ENCODE measurements around the gene OR9A4. TPM values are rescaled to one million over a fixed set of nuclear protein-coding genes. Genes with fewer than 3 reads are reported as not detected.

Gene OR9A4
- total and polyA plus RNA-seq, 2 experiments from 2014 or later: not detected

DNA sequence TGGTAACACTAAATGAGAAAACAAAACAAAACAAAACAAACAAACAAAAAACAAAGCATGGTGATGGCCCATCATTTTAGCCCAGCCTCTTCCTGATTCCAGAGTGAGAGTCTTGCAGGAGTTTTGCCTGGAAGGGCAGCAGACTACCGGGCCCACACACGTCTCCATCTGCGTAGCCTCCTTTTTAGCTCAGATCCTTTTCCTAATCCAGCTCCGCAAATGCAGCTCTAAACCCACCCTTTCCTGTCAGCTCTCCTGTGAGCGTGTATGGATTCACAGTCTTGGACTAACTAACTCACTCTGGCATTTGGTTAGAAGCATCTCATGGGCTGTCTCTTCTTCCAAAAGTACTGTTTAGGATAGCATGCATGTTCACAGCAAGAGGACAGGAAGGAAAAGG lies 14.0 kb downstream of the OR9A4 start (continued):
- TF ChIP-seq, protein P1, sequence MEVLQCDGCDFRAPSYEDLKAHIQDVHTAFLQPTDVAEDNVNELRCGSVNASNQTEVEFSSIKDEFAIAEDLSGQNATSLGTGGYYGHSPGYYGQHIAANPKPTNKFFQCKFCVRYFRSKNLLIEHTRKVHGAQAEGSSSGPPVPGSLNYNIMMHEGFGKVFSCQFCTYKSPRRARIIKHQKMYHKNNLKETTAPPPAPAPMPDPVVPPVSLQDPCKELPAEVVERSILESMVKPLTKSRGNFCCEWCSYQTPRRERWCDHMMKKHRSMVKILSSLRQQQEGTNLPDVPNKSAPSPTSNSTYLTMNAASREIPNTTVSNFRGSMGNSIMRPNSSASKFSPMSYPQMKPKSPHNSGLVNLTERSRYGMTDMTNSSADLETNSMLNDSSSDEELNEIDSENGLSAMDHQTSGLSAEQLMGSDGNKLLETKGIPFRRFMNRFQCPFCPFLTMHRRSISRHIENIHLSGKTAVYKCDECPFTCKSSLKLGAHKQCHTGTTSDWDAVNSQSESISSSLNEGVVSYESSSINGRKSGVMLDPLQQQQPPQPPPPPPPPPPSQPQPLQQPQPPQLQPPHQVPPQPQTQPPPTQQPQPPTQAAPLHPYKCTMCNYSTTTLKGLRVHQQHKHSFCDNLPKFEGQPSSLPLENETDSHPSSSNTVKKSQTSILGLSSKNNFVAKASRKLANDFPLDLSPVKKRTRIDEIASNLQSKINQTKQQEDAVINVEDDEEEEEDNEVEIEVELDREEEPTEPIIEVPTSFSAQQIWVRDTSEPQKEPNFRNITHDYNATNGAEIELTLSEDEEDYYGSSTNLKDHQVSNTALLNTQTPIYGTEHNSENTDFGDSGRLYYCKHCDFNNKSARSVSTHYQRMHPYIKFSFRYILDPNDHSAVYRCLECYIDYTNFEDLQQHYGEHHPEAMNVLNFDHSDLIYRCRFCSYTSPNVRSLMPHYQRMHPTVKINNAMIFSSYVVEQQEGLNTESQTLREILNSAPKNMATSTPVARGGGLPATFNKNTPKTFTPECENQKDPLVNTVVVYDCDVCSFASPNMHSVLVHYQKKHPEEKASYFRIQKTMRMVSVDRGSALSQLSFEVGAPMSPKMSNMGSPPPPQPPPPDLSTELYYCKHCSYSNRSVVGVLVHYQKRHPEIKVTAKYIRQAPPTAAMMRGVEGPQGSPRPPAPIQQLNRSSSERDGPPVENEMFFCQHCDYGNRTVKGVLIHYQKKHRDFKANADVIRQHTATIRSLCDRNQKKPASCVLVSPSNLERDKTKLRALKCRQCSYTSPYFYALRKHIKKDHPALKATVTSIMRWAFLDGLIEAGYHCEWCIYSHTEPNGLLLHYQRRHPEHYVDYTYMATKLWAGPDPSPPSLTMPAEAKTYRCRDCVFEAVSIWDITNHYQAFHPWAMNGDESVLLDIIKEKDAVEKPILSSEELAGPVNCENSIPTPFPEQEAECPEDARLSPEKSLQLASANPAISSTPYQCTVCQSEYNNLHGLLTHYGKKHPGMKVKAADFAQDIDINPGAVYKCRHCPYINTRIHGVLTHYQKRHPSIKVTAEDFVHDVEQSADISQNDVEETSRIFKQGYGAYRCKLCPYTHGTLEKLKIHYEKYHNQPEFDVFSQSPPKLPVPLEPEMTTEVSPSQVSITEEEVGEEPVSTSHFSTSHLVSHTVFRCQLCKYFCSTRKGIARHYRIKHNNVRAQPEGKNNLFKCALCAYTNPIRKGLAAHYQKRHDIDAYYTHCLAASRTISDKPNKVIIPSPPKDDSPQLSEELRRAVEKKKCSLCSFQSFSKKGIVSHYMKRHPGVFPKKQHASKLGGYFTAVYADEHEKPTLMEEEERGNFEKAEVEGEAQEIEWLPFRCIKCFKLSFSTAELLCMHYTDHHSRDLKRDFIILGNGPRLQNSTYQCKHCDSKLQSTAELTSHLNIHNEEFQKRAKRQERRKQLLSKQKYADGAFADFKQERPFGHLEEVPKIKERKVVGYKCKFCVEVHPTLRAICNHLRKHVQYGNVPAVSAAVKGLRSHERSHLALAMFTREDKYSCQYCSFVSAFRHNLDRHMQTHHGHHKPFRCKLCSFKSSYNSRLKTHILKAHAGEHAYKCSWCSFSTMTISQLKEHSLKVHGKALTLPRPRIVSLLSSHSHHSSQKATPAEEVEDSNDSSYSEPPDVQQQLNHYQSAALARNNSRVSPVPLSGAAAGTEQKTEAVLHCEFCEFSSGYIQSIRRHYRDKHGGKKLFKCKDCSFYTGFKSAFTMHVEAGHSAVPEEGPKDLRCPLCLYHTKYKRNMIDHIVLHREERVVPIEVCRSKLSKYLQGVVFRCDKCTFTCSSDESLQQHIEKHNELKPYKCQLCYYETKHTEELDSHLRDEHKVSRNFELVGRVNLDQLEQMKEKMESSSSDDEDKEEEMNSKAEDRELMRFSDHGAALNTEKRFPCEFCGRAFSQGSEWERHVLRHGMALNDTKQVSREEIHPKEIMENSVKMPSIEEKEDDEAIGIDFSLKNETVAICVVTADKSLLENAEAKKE (CRISPR knock-in tag; IDR thresholded peaks at IDR 0.05): no peak
- no peak for TF ChIP-seq CREB1 (CRISPR knock-in tag; IDR thresholded peaks at IDR 0.05; ENCODE audit: low read depth)

DNA sequence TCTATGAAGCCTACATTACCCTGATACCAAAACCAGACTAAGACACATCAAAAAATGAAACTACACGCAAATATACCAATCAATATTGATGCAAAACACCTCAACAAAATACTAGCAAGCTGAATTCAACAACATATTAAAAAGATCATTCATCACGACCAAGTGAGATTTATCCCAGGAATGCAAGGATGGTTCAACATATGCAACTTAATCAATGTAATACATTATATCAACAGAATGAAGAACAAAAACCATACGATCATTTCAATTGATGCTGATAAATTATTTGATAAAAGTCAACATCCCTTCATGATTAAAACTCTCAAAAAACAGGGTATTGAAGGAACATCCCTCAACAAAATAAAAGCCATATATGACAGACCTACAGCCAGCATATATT lies 24.9 kb downstream of the OR9A4 start:
- Histone ChIP-seq H3K27me3 (ENCODE audit: insufficient read depth) (no peaks in the 10 kb centered on the region), H3K9me2 (ENCODE audit: insufficient read depth) (no peaks in the 10 kb centered on the region), H3K4me1 (ENCODE audit: insufficient read depth) (no peaks in the 10 kb centered on the region), H3K36me3 (ENCODE audit: insufficient read depth) (no peaks in the 10 kb centered on the region), H3F3A (replicated peaks; ENCODE audit: low read depth) (no peaks in the 10 kb centered on the region), H3K4me2 (no peak overlapping the region), H3K4me3 (no peak overlapping the region), H3K79me2 (replicated peaks; ENCODE audit: insufficient read depth) (no peaks in the 10 kb centered on the region), H2AFZ (no peak overlapping the region), H4K20me1 (replicated peaks; ENCODE audit: insufficient read depth) (no peaks in the 10 kb centered on the region), H3K27ac (ENCODE audit: low read depth) (no peak overlapping the region)
- Mint-ChIP-seq H3K27me3 (ENCODE audit: insufficient read depth, low read depth, poor library complexity) (no peaks in the 10 kb centered on the region), H3K4me3 (no peak overlapping the region), H3K9me3 (peaks cover 13% of the 10 kb centered on the region; the same call in 2 of the 3 replicates), H3K27ac (no peak overlapping the region), H3K4me1 (no peaks in the 10 kb centered on the region), H3K36me3 (ENCODE audit: low read depth) (peaks cover 5% of the 10 kb centered on the region; the same call in 1 of the 3 replicates)
- DNase-seq (ENCODE audit: low spot score) (no peak), ATAC-seq (no peak)
- TF ChIP-seq, protein P2, sequence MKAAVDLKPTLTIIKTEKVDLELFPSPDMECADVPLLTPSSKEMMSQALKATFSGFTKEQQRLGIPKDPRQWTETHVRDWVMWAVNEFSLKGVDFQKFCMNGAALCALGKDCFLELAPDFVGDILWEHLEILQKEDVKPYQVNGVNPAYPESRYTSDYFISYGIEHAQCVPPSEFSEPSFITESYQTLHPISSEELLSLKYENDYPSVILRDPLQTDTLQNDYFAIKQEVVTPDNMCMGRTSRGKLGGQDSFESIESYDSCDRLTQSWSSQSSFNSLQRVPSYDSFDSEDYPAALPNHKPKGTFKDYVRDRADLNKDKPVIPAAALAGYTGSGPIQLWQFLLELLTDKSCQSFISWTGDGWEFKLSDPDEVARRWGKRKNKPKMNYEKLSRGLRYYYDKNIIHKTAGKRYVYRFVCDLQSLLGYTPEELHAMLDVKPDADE (IDR thresholded peaks at IDR 0.05): no peak
- TF ChIP-seq STAT1 (IDR thresholded peaks at IDR 0.05; ENCODE audit: unreplicated experiment) (no peak), EZH2 (IDR thresholded peaks at IDR 0.05; ENCODE audit: low read depth, unreplicated experiment) (no peak), NANOG (IDR thresholded peaks at IDR 0.05; ENCODE audit: borderline replicate concordance) (no peak), EZH2phosphoT487 (IDR thresholded peaks at IDR 0.05; ENCODE audit: unreplicated experiment) (no peak)
- TF ChIP-seq, protein P1 (CRISPR knock-in tag; IDR thresholded peaks at IDR 0.05): no peak

Data from GM23338 (cell line).